Measurements from ENCODE around the gene SH3RF3. TPM values are rescaled to one million over a fixed set of nuclear protein-coding genes. Genes with fewer than 3 reads are reported as not detected.

Gene SH3RF3
- total RNA-seq, 2 donors from 2014 or later: 37.4 to 61.7 TPM

- no peak for ATAC-seq (ENCODE audit: insufficient number of reproducible peaks, low FRiP score, low read depth)
- TF ChIP-seq CTCF (IDR thresholded peaks at IDR 0.05): no peak
- no peak overlapping the region for H3K27ac ChIP-seq
- H3K9me3 ChIP-seq: no peaks in the 10 kb centered on the region
- H3K36me3 ChIP-seq: peaks cover 11% of the 10 kb centered on the region
- no peak overlapping the region for H3K4me3 ChIP-seq
- peaks cover 4 to 11% of the 10 kb centered on the region in 2 donors for H3K4me1 ChIP-seq (ENCODE audit: control insufficient read depth in 1 of 2, low read depth in 2 of 2)
- H3K27me3 ChIP-seq (replicated peaks; ENCODE audit: insufficient read depth): no peaks in the 10 kb centered on the region
- no peak for DNase-seq (ENCODE audit: low spot score)
These were observed 370.6 kb downstream of the SH3RF3 start for GRCh38 chr2:109499566-109499965.

- no peak for TF ChIP-seq CTCF (IDR thresholded peaks at IDR 0.05)
- Histone ChIP-seq H3K36me3 (peaks cover 11% of the 10 kb centered on the region), H3K4me1 (ENCODE audit: control insufficient read depth in 1 of 2, low read depth in 2 of 2) (no peaks in the 10 kb centered on the region), H3K27ac (no peak overlapping the region), H3K9me3 (no peaks in the 10 kb centered on the region), H3K4me3 (no peak overlapping the region), H3K27me3 (replicated peaks; ENCODE audit: insufficient read depth) (no peaks in the 10 kb centered on the region)
- DNase-seq (ENCODE audit: low spot score): no peak
- no peak for ATAC-seq (ENCODE audit: insufficient number of reproducible peaks, low FRiP score, low read depth)
These were observed 371.9 kb downstream of the SH3RF3 start for GRCh38 chr2:109500910-109501309.

GRCh38 chr2:109501461-109501860 lies 372.5 kb downstream of the SH3RF3 start:
- no peaks in the 10 kb centered on the region for H3K4me1 ChIP-seq (ENCODE audit: control insufficient read depth in 1 of 2, low read depth in 2 of 2)
- ATAC-seq (ENCODE audit: insufficient number of reproducible peaks, low FRiP score, low read depth) (no peak), DNase-seq (ENCODE audit: low spot score) (no peak)

GRCh38 chr2:109503191-109503590 lies 374.2 kb downstream of the SH3RF3 start:
- H3K9me3 ChIP-seq: no peaks in the 10 kb centered on the region
- no peak overlapping the region for H3K4me3 ChIP-seq
- ATAC-seq (ENCODE audit: insufficient number of reproducible peaks, low FRiP score, low read depth) (no peak), DNase-seq (ENCODE audit: low spot score) (no peak)
- H3K4me1 ChIP-seq (ENCODE audit: control insufficient read depth in 1 of 2, low read depth in 2 of 2): peaks cover 0 to 4% of the 10 kb centered on the region in 2 donors
- no peak overlapping the region for H3K27ac ChIP-seq
- no peaks in the 10 kb centered on the region for H3K27me3 ChIP-seq (replicated peaks; ENCODE audit: insufficient read depth)
- peaks cover 11% of the 10 kb centered on the region for H3K36me3 ChIP-seq
- no peak for TF ChIP-seq CTCF (IDR thresholded peaks at IDR 0.05)

More at GRCh38 chr2:109501461-109501860, 372.5 kb downstream of the SH3RF3 start:
- Histone ChIP-seq H3K36me3 (peaks cover 11% of the 10 kb centered on the region), H3K27ac (no peak overlapping the region), H3K9me3 (no peaks in the 10 kb centered on the region), H3K27me3 (replicated peaks; ENCODE audit: insufficient read depth) (no peaks in the 10 kb centered on the region), H3K4me3 (no peak overlapping the region)
- no peak for TF ChIP-seq CTCF (IDR thresholded peaks at IDR 0.05)

GRCh38 chr2:109507217-109507616 lies 378.2 kb downstream of the SH3RF3 start:
- Histone ChIP-seq H3K36me3 (peaks cover 6% of the 10 kb centered on the region), H3K9me3 (no peaks in the 10 kb centered on the region), H3K4me1 (ENCODE audit: control insufficient read depth in 1 of 2, low read depth in 2 of 2) (peaks cover 0 to 19% of the 10 kb centered on the region in 2 donors), H3K27me3 (replicated peaks; ENCODE audit: insufficient read depth) (no peaks in the 10 kb centered on the region), H3K27ac (no peak overlapping the region), H3K4me3 (no peak overlapping the region)
- ATAC-seq (ENCODE audit: insufficient number of reproducible peaks, low FRiP score, low read depth): no peak
- DNase-seq (ENCODE audit: low spot score): no peak
- no peak for TF ChIP-seq CTCF (IDR thresholded peaks at IDR 0.05)

All from thoracic aorta (tissue), 2 donors.